K562 (cell line): ENCODE data around the gene PRSS8. TPM values are rescaled to one million over a fixed set of nuclear protein-coding genes. Genes with fewer than 3 reads are reported as not detected.
A peak's percentile ranks its signal among the peaks of the same experiment; 100 is the strongest.

Experiments
- C11orf30 ChIP-seq: fragments of 450-650 bp; IDR thresholded peaks from 2 replicates; pipeline ENCODE4 v1.6.1; 2016; ENCODE audit warnings: low read depth, mild to moderate bottlenecking
- ELF2 ChIP-seq: fragments of 250-450 bp; sonication (Bioruptor Pico); IDR thresholded peaks from 2 replicates; pipeline ENCODE4 v1.5.0; 2021; ENCODE audit warnings: mild to moderate bottlenecking
- ESRRA ChIP-seq: fragments of 450-650 bp; IDR thresholded peaks from 2 replicates; pipeline ENCODE4 v1.6.1; 2014; ENCODE audit warnings: low read depth, mild to moderate bottlenecking, moderate library complexity, borderline replicate concordance
- GTF2F1 ChIP-seq: IDR thresholded peaks from 2 replicates; pipeline ENCODE4 v1.6.1; 2011; ENCODE audit warnings: low read depth, low read length, improper control_type of control experiment
- KLF10 ChIP-seq: fragments of 250-450 bp; sonication (Bioruptor Pico); IDR thresholded peaks from 2 replicates; pipeline ENCODE4 v1.6.1; 2021; ENCODE audit warnings: matching md5 sums
- RREB1 ChIP-seq: fragments of 250-450 bp; sonication (Bioruptor Pico); IDR thresholded peaks from 2 replicates; pipeline ENCODE4 v1.4.0; 2020
- SMAD4 ChIP-seq: fragments of 250-450 bp; sonication (Bioruptor Pico); conservative IDR thresholded peaks from 2 replicates; pipeline ENCODE4 v1.8.0; 2021; ENCODE audit warnings: inconsistent platforms, mild to moderate bottlenecking, moderate library complexity
- TAF1 ChIP-seq: IDR thresholded peaks from 2 replicates; pipeline ENCODE4 v1.6.1; 2011; ENCODE audit warnings: mild to moderate bottlenecking, low read length, moderate library complexity; ENCODE audit not compliant: insufficient read depth, control insufficient read depth, severe bottlenecking; ENCODE audit errors: extremely low read depth
- THAP12 ChIP-seq: fragments of 250-450 bp; sonication (Bioruptor Pico); IDR thresholded peaks from 2 replicates; pipeline ENCODE4 v1.9.0; 2021; ENCODE audit warnings: mild to moderate bottlenecking, inconsistent platforms
- THRB ChIP-seq: fragments of 450-650 bp; formaldehyde crosslinking; conservative IDR thresholded peaks from 2 replicates; pipeline ENCODE4 v1.4.0; 2022; ENCODE audit warnings: mild to moderate bottlenecking, missing genetic modification characterization
- ZBTB7A ChIP-seq: IDR thresholded peaks from 2 replicates; pipeline ENCODE4 v1.6.1; 2011; ENCODE audit warnings: low read depth, mild to moderate bottlenecking, low read length, moderate library complexity, borderline replicate concordance; ENCODE audit not compliant: control insufficient read depth
- ZNF143 ChIP-seq: sonication (generic); formaldehyde crosslinking; IDR thresholded peaks from 2 replicates; pipeline ENCODE4 v1.9.0; 2022; ENCODE audit warnings: mild to moderate bottlenecking, missing genetic modification reagents
- ZNF212 ChIP-seq: fragments of 450-650 bp; formaldehyde crosslinking; IDR thresholded peaks from 2 replicates; pipeline ENCODE4 v1.4.0; 2020; ENCODE audit warnings: mild to moderate bottlenecking
- ZNF445 ChIP-seq: fragments of 250-450 bp; sonication (Bioruptor Pico); IDR thresholded peaks from 2 replicates; pipeline ENCODE4 v1.4.0; 2020; ENCODE audit warnings: low read depth, mild to moderate bottlenecking, moderate library complexity
- polyA plus RNA-seq, 8 experiments: library from polyadenylated mRNA; depleted of rRNA in 4 of 8; stranded (reverse) in 5 of 8; unstranded in 3 of 8; fragments of >200 nt; fragmentation: Nextera tagmentation in 2 of 8; fragmentation: Illumina TruSeq in 1 of 8; extraction: Ambion mirVana in 2 of 8; extraction: Trizol in 1 of 8; gene quantifications; 2 replicates each; pipeline versions ENCODE4 v1.2.1 to v1.2.3, GENCODE V29; 2011 to 2014; ENCODE audit warnings: inconsistent platforms in 1 of 8, missing spikeins in 1 of 8
- total RNA-seq, 7 experiments: library from RNA; depleted of rRNA in 6 of 7; stranded (reverse); fragments of >200 nt in 6 of 7; fragmentation: Illumina TruSeq in 2 of 7; extraction: Trizol in 2 of 7; gene quantifications; 2 replicates each; pipeline versions ENCODE4 v1.2.1 to v1.2.3, GENCODE V29; 2011 to 2021; ENCODE audit warnings: low replicate concordance in 1 of 7
- TF ChIP-seq, protein P1 (sequence below): fragments of 250-450 bp; sonication (Bioruptor Pico); IDR thresholded peaks from 2 replicates; pipeline ENCODE4 v1.8.0; 2021; ENCODE audit warnings: moderate library complexity, mild to moderate bottlenecking, inconsistent platforms

The PRSS8 gene
- total and polyA plus RNA-seq, 9 of the 15 experiments (the other 6 are each of a cell fraction or from before 2014, with no cell fraction given): 0.25 to 3.9 (median 1.3) TPM; not detected in 1

GRCh38 chr16:31108035-31108793 lies 27.3 kb downstream of the PRSS8 start, which contains the start of gene BCKDK (continued):
- no peak for TF ChIP-seq THRB (CRISPR knock-in tag)
- peak; percentile 43; the same call in 1 of the 2 replicates for TF ChIP-seq SMAD4 (CRISPR knock-in tag)
- TF ChIP-seq KLF10: no peak
- no peak for TF ChIP-seq C11orf30
- 0 out of 2 replicates have a peak, but pooled peaks have one; percentile 31 for TF ChIP-seq GTF2F1
- peak; percentile 33 for TF ChIP-seq TAF1
- peak; percentile 81 for TF ChIP-seq THAP12 (CRISPR knock-in tag)
- 0 out of 2 replicates have a peak, but pooled peaks have one; percentile 44 for TF ChIP-seq ELF2 (CRISPR knock-in tag)
- TF ChIP-seq ZBTB7A: peak; percentile 41; the same call in 1 of the 2 replicates
- TF ChIP-seq ESRRA: peak; percentile 23; the same call in 1 of the 2 replicates
- peak; percentile 92 for TF ChIP-seq ZNF143 (CRISPR knock-in tag)
- TF ChIP-seq ZNF445 (CRISPR knock-in tag): no peak
- TF ChIP-seq, protein P1, sequence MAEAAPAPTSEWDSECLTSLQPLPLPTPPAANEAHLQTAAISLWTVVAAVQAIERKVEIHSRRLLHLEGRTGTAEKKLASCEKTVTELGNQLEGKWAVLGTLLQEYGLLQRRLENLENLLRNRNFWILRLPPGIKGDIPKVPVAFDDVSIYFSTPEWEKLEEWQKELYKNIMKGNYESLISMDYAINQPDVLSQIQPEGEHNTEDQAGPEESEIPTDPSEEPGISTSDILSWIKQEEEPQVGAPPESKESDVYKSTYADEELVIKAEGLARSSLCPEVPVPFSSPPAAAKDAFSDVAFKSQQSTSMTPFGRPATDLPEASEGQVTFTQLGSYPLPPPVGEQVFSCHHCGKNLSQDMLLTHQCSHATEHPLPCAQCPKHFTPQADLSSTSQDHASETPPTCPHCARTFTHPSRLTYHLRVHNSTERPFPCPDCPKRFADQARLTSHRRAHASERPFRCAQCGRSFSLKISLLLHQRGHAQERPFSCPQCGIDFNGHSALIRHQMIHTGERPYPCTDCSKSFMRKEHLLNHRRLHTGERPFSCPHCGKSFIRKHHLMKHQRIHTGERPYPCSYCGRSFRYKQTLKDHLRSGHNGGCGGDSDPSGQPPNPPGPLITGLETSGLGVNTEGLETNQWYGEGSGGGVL (CRISPR knock-in tag): no peak
- TF ChIP-seq RREB1 (CRISPR knock-in tag): no peak
- no peak for TF ChIP-seq ZNF212 (CRISPR knock-in tag)
